NCI-H146 treated with DMSO at 0.1 percent for 48 hours (cell line): ENCODE results near the gene ADGRE2.
"Not testable (repeated sequence)": the region's sequence is repeated elsewhere in the genome, so short reads cannot be mapped to it uniquely, and the experiment has no call there.

Experiments
- DNase-seq: peaks from one replicate; lab custom pipeline; 2025; ENCODE audit not compliant: unreplicated experiment; lab: John Stamatoyannopoulos, UW

ADGRE2 gene

GRCh38 chr19:14778110-14778845, at the start of gene ADGRE2:
TSS of gene ADGRE2 (minus strand) at chr19:14778560. CDS start at chr19:14776756, 1,804 bp downstream.
- not testable (repeated sequence) for DNase-seq

GRCh38 chr19:14826006-14826405, 47.6 kb upstream of the ADGRE2 start:
- DNase-seq: no peak

- no peak for DNase-seq
These were observed 43.6 kb upstream of the ADGRE2 start for GRCh38 chr19:14821937-14822336.

GRCh38 chr19:14818588-14818987, 40.2 kb upstream of the ADGRE2 start:
- DNase-seq: no peak

GRCh38 chr19:14817052-14817451, 38.7 kb upstream of the ADGRE2 start:
- DNase-seq: no peak

GRCh38 chr19:14814982-14815652, 36.8 kb upstream of the ADGRE2 start:
- DNase-seq: no peak

GRCh38 chr19:14809272-14810057, 31.1 kb upstream of the ADGRE2 start:
- no peak for DNase-seq

GRCh38 chr19:14804765-14805164, 26.4 kb upstream of the ADGRE2 start:
- no peak for DNase-seq

GRCh38 chr19:14798760-14799159, 20.4 kb upstream of the ADGRE2 start:
- DNase-seq: no peak

- DNase-seq: no peak
These were observed 17.7 kb upstream of the ADGRE2 start for GRCh38 chr19:14796021-14796420.

GRCh38 chr19:14795078-14795721, 16.8 kb upstream of the ADGRE2 start:
- DNase-seq: no peak

- DNase-seq: not testable (repeated sequence)
These were observed 13.9 kb upstream of the ADGRE2 start for GRCh38 chr19:14792250-14792649.

GRCh38 chr19:14786421-14786851, 8.1 kb upstream of the ADGRE2 start:
- DNase-seq: no peak

- not testable (repeated sequence) for DNase-seq
These were observed 6.9 kb upstream of the ADGRE2 start for GRCh38 chr19:14785102-14785793.

GRCh38 chr19:14784730-14785101, 6.4 kb upstream of the ADGRE2 start:
- DNase-seq: not testable (repeated sequence)

GRCh38 chr19:14783410-14783998, 5.1 kb upstream of the ADGRE2 start:
- not testable (repeated sequence) for DNase-seq

- no peak for DNase-seq
These were observed 4.5 kb upstream of the ADGRE2 start for GRCh38 chr19:14782626-14783409.

GRCh38 chr19:14781713-14782536, 3.6 kb upstream of the ADGRE2 start:
- DNase-seq: not testable (repeated sequence)
